CD8-positive, alpha-beta memory T cell (primary cell): ENCODE measurements around the gene MXI1. TPM values are rescaled to one million over a fixed set of nuclear protein-coding genes. Genes with fewer than 3 reads are reported as not detected.
A peak's percentile ranks its signal among the peaks of the same experiment; 100 is the strongest.
"Not testable (repeated sequence)": the region's sequence is repeated elsewhere in the genome, so short reads cannot be mapped to it uniquely, and the experiment has no call there.

Experiments
- CTCF ChIA-PET: fragments of 350-600 bp; sonication (Branson Sonifier 250); formaldehyde crosslinking; loops from one replicate; lab custom pipeline; 2021; ENCODE audit warnings: antibody characterized with exemption; lab: Charles Lee
- POLR2A ChIA-PET: fragments of 350-600 bp; sonication (Branson Sonifier 250); formaldehyde crosslinking; loops from one replicate; lab custom pipeline; 2021; ENCODE audit warnings: antibody characterized with exemption; lab: Charles Lee
- DNase-seq, 5 donors: peaks; one replicate each; pipeline versions ENCODE4 v3.0.0 to v3.0.0-alpha.2; 2020 to 2022; ENCODE audit warnings: mixed read lengths in 1 of 5
- H3K27ac ChIP-seq: one replicate; pipeline ENCODE4 v1.7.0; 2013; ENCODE audit warnings: low read depth, mild to moderate bottlenecking, low read length, moderate library complexity
- H3K27me3 ChIP-seq: 2 replicates; pipeline ENCODE4 v1.7.0; 2013; ENCODE audit warnings: low read length, mild to moderate bottlenecking; ENCODE audit not compliant: insufficient read depth, poor library complexity, severe bottlenecking
- H3K36me3 ChIP-seq: 2 replicates; pipeline ENCODE4 v1.7.0; 2013; ENCODE audit warnings: mild to moderate bottlenecking, low read length, moderate library complexity; ENCODE audit not compliant: insufficient read depth
- H3K4me1 ChIP-seq: 2 replicates; pipeline ENCODE4 v1.7.0; 2013; ENCODE audit warnings: mild to moderate bottlenecking, low read length, moderate library complexity; ENCODE audit not compliant: insufficient read depth
- H3K4me3 ChIP-seq: 2 replicates; pipeline ENCODE4 v1.7.0; 2013; ENCODE audit warnings: mild to moderate bottlenecking, low read length
- H3K9me3 ChIP-seq: 2 replicates; pipeline ENCODE4 v1.7.0; 2013; ENCODE audit warnings: mild to moderate bottlenecking, low read length
- H3K27ac Mint-ChIP-seq, 8 donors: one replicate each; pipeline ENCODE4 v1.8.0; 2020 to 2021; ENCODE audit warnings: mixed read lengths in 8 of 8, mild to moderate bottlenecking in 6 of 8, inconsistent platforms in 3 of 8, moderate library complexity in 3 of 8
- H3K27me3 Mint-ChIP-seq, 2 donors: one replicate each; pipeline ENCODE4 v1.8.0; 2020 to 2021; ENCODE audit warnings: mixed read lengths in 2 of 2, mild to moderate bottlenecking in 1 of 2, moderate library complexity in 1 of 2
- H3K36me3 Mint-ChIP-seq, 3 donors: one replicate each; pipeline ENCODE4 v1.8.0; 2020 to 2021; ENCODE audit warnings: mixed read lengths in 3 of 3, inconsistent platforms in 1 of 3, mild to moderate bottlenecking in 1 of 3
- H3K4me1 Mint-ChIP-seq, 3 donors: one replicate each; pipeline ENCODE4 v1.8.0; 2020 to 2021; ENCODE audit warnings: mixed read lengths in 3 of 3, inconsistent platforms in 1 of 3, mild to moderate bottlenecking in 1 of 3
- H3K4me3 Mint-ChIP-seq, 7 donors: one replicate each; pipeline ENCODE4 v1.8.0; 2020 to 2021; ENCODE audit warnings: mixed read lengths in 7 of 7, mild to moderate bottlenecking in 6 of 7, moderate library complexity in 4 of 7, inconsistent platforms in 2 of 7
- H3K9me3 Mint-ChIP-seq, 5 donors: one replicate each; pipeline ENCODE4 v1.8.0; 2020 to 2022; ENCODE audit warnings: mixed read lengths in 5 of 5, mild to moderate bottlenecking in 3 of 5, moderate library complexity in 2 of 5, inconsistent platforms in 1 of 5
- polyA plus RNA-seq: library from polyadenylated mRNA; unstranded; fragments of 300-500 nt; fragmentation: Illumina TruSeq; gene quantifications from one replicate; pipeline ENCODE4 v1.2.3, GENCODE V29; 2021
- total RNA-seq, 2 experiments: library from RNA; stranded (reverse); gene quantifications; one replicate each; pipeline ENCODE4 v1.2.3, GENCODE V29; 2021

MXI1 gene
- total and polyA plus RNA-seq, 3 experiments from 2014 or later: 8.6 to 32.3 (median 9.2) TPM

- H3K9me3 Mint-ChIP-seq, H3K4me3 ChIP-seq, H3K9me3 ChIP-seq, CTCF ChIA-PET, H3K36me3 Mint-ChIP-seq, H3K27ac ChIP-seq, H3K36me3 ChIP-seq, H3K27me3 ChIP-seq, DNase-seq, H3K27ac Mint-ChIP-seq, H3K4me1 ChIP-seq, H3K4me1 Mint-ChIP-seq, H3K4me3 Mint-ChIP-seq, POLR2A ChIA-PET: not testable (repeated sequence)
- peaks cover 7 to 16% of the 10 kb centered on the region in 2 donors for H3K27me3 Mint-ChIP-seq
These were observed 21.7 kb upstream of the MXI1 start for GRCh38 chr10:110185646-110186182.

GRCh38 chr10:110190170-110190569, 17.2 kb upstream of the MXI1 start:
- CTCF ChIA-PET: interaction anchor here (1.1 kb wide), 1 partner anchor 48 kb away, joined by 3 read pairs; no protein-coding TSS in a partner anchor
- H3K9me3 Mint-ChIP-seq: peaks cover 6 to 12% (median 8%) of the 10 kb centered on the region in 5 donors
- H3K27me3 Mint-ChIP-seq: peaks cover 30 to 56% of the 10 kb centered on the region in 2 donors

GRCh38 chr10:110192552-110192951, 14.9 kb upstream of the MXI1 start:
- Histone ChIP-seq H3K4me1 (no peaks in the 10 kb centered on the region), H3K27me3 (peaks cover 5% of the 10 kb centered on the region), H3K4me3 (no peak overlapping the region), H3K9me3 (no peaks in the 10 kb centered on the region), H3K36me3 (no peaks in the 10 kb centered on the region), H3K27ac (no peak overlapping the region)
- ChIA-PET CTCF (no interaction called here), POLR2A (no interaction called here)
- peaks cover 6 to 12% (median 8%) of the 10 kb centered on the region in 5 donors for H3K9me3 Mint-ChIP-seq
- DNase-seq: no peak
- peaks cover 0 to 12% (median 2%) of the 10 kb centered on the region in 3 donors for H3K36me3 Mint-ChIP-seq
- H3K4me3 Mint-ChIP-seq: no peak overlapping the region
- H3K27ac Mint-ChIP-seq: no peak overlapping the region
- peaks cover 42 to 74% of the 10 kb centered on the region in 2 donors for H3K27me3 Mint-ChIP-seq
- H3K4me1 Mint-ChIP-seq: peaks cover 0 to 2% (median 0%) of the 10 kb centered on the region in 3 donors

More at GRCh38 chr10:110190170-110190569, 17.2 kb upstream of the MXI1 start:
- Mint-ChIP-seq H3K4me1 (peaks cover 0 to 2% (median 0%) of the 10 kb centered on the region in 3 donors), H3K27ac (peak overlapping the region in 1 of 8 donors; percentile 32), H3K4me3 (no peak overlapping the region), H3K36me3 (peaks cover 0 to 12% (median 0%) of the 10 kb centered on the region in 3 donors)
- no peak overlapping the region for H3K27ac ChIP-seq
- DNase-seq: no peak
- POLR2A ChIA-PET: interaction anchor here (2.5 kb wide), 1 partner anchor 17 kb away, joined by 7 read pairs; the partner anchor contains the start of gene MXI1
- H3K4me1 ChIP-seq: no peaks in the 10 kb centered on the region
- no peak overlapping the region for H3K4me3 ChIP-seq
- peaks cover 5% of the 10 kb centered on the region for H3K27me3 ChIP-seq
- no peaks in the 10 kb centered on the region for H3K36me3 ChIP-seq
- H3K9me3 ChIP-seq: no peaks in the 10 kb centered on the region

GRCh38 chr10:110200503-110200902, 6.9 kb upstream of the MXI1 start:
- Mint-ChIP-seq H3K27me3 (peaks cover 31 to 40% of the 10 kb centered on the region in 2 donors), H3K4me1 (no peaks in the 10 kb centered on the region), H3K9me3 (no peaks in the 10 kb centered on the region), H3K27ac (no peak overlapping the region), H3K36me3 (peaks cover 0 to 2% (median 0%) of the 10 kb centered on the region in 3 donors), H3K4me3 (no peak overlapping the region)
- no peak for DNase-seq
- H3K4me1 ChIP-seq: no peaks in the 10 kb centered on the region
- no peaks in the 10 kb centered on the region for H3K36me3 ChIP-seq
- H3K27ac ChIP-seq: no peak overlapping the region
- ChIA-PET CTCF (interaction anchor here (1.0 to 1.3 kb wide), 2 partner anchors 10 to 63 kb away, joined by 3 read pairs; no protein-coding TSS in a partner anchor), POLR2A (interaction anchor here (1.8 kb wide), 1 partner anchor 9 kb away, joined by 6 read pairs; no protein-coding TSS in a partner anchor)
- no peaks in the 10 kb centered on the region for H3K27me3 ChIP-seq
- H3K4me3 ChIP-seq: no peak overlapping the region
- H3K9me3 ChIP-seq: no peaks in the 10 kb centered on the region

- DNase-seq, H3K9me3 Mint-ChIP-seq, H3K27ac ChIP-seq, H3K9me3 ChIP-seq, H3K4me1 Mint-ChIP-seq, H3K4me1 ChIP-seq, H3K4me3 Mint-ChIP-seq, POLR2A ChIA-PET, H3K36me3 ChIP-seq, H3K4me3 ChIP-seq, H3K27me3 ChIP-seq, H3K27ac Mint-ChIP-seq, H3K36me3 Mint-ChIP-seq: not testable (repeated sequence)
- H3K27me3 Mint-ChIP-seq: peaks cover 31 to 35% of the 10 kb centered on the region in 2 donors
- CTCF ChIA-PET: interaction anchor here (1.0 to 1.3 kb wide), 2 partner anchors 10 to 63 kb away, joined by 3 read pairs; no protein-coding TSS in a partner anchor
These were observed 6.4 kb upstream of the MXI1 start for GRCh38 chr10:110201046-110201445.

GRCh38 chr10:110203500-110204455, 3.6 kb upstream of the MXI1 start:
- ChIA-PET POLR2A (interaction anchor here (0.8 kb wide), 1 partner anchor 22 kb away, joined by 3 read pairs; no protein-coding TSS in a partner anchor), CTCF (no interaction called here)
- Mint-ChIP-seq H3K4me1 (peaks cover 9 to 20% (median 11%) of the 10 kb centered on the region in 3 donors), H3K27ac (no peak overlapping the region), H3K36me3 (peaks cover 0 to 7% (median 0%) of the 10 kb centered on the region in 3 donors), H3K9me3 (no peaks in the 10 kb centered on the region), H3K4me3 (peak overlapping the region in 1 of 7 donors; percentile 4), H3K27me3 (peaks cover 15 to 22% of the 10 kb centered on the region in 2 donors)
- Histone ChIP-seq H3K27ac (no peak overlapping the region), H3K36me3 (no peaks in the 10 kb centered on the region), H3K4me3 (no peak overlapping the region), H3K4me1 (peaks cover 6% of the 10 kb centered on the region), H3K27me3 (peaks cover 5% of the 10 kb centered on the region), H3K9me3 (no peaks in the 10 kb centered on the region)
- no peak for DNase-seq

GRCh38 chr10:110205051-110205675, 2.2 kb upstream of the MXI1 start:
- ChIA-PET CTCF (interaction anchor here (1.2 to 9.7 kb wide), 3 partner anchors 16 to 67 kb away, joined by 3 to 179 read pairs (median 53); no protein-coding TSS in a partner anchor), POLR2A (no interaction called here)
- H3K27me3 Mint-ChIP-seq: peaks cover 7 to 21% of the 10 kb centered on the region in 2 donors
- H3K9me3 Mint-ChIP-seq: peaks cover 0 to 2% (median 0%) of the 10 kb centered on the region in 5 donors
- peaks cover 9 to 27% (median 17%) of the 10 kb centered on the region in 3 donors for H3K4me1 Mint-ChIP-seq
- H3K27ac Mint-ChIP-seq: no peak overlapping the region
- DNase-seq: no peak
- no peaks in the 10 kb centered on the region for H3K9me3 ChIP-seq
- no peak overlapping the region for H3K4me3 ChIP-seq
- no peak overlapping the region for H3K27ac ChIP-seq
- no peaks in the 10 kb centered on the region for H3K36me3 ChIP-seq
- H3K4me3 Mint-ChIP-seq: peak overlapping the region in 2 of 7 donors; percentile 16 to 51
- peaks cover 0 to 14% (median 0%) of the 10 kb centered on the region in 3 donors for H3K36me3 Mint-ChIP-seq
- H3K4me1 ChIP-seq: peaks cover 6% of the 10 kb centered on the region
- peaks cover 5% of the 10 kb centered on the region for H3K27me3 ChIP-seq
